Liver (tissue), 3 donors: Measurements from ENCODE around the gene LRIG1.

Experiments used
- EGR1 ChIP-seq, 2 donors: IDR thresholded peaks; 2 replicates each; pipeline ENCODE4 v1.6.1; 2016 to 2018; ENCODE audit warnings: antibody characterized with exemption in 2 of 2, low read depth in 2 of 2
- FOXA1 ChIP-seq: IDR thresholded peaks from 2 replicates; pipeline ENCODE4 v1.6.1; 2016; ENCODE audit warnings: antibody characterized with exemption
- FOXA2 ChIP-seq: IDR thresholded peaks from 2 replicates; pipeline ENCODE4 v1.6.1; 2016; ENCODE audit warnings: antibody characterized with exemption
- GABPA ChIP-seq, 2 donors: IDR thresholded peaks in 1 of 2; conservative IDR thresholded peaks in 1 of 2; 2 replicates each; pipeline ENCODE4 v1.6.1; 2016; ENCODE audit warnings: antibody characterized with exemption in 2 of 2, mild to moderate bottlenecking in 1 of 2, moderate library complexity in 1 of 2
- JUND ChIP-seq, 2 donors: IDR thresholded peaks; 2 replicates each; pipeline ENCODE4 v1.6.1; 2016; ENCODE audit warnings: antibody characterized with exemption in 2 of 2
- RAD21 ChIP-seq, 2 donors: IDR thresholded peaks; 2 replicates each; pipeline ENCODE4 v1.6.1; 2016; ENCODE audit warnings: antibody characterized with exemption in 2 of 2, mild to moderate bottlenecking in 2 of 2
- RXRA ChIP-seq, 2 donors: IDR thresholded peaks; 2 replicates each; pipeline ENCODE4 v1.6.1; 2017 to 2018; ENCODE audit warnings: antibody characterized with exemption in 2 of 2, mild to moderate bottlenecking in 1 of 2
- TAF1 ChIP-seq: conservative IDR thresholded peaks from 2 replicates; pipeline ENCODE4 v1.6.1; 2016; ENCODE audit warnings: antibody characterized with exemption, mild to moderate bottlenecking
- YY1 ChIP-seq: IDR thresholded peaks from 2 replicates; pipeline ENCODE4 v1.6.1; 2016; ENCODE audit warnings: antibody characterized with exemption, mild to moderate bottlenecking
- TF ChIP-seq, protein P1 (sequence below): fragments of 150-350 bp; IDR thresholded peaks from 2 replicates; pipeline ENCODE4 v1.5.1; 2017; ENCODE audit warnings: improper control_type of control experiment, low read depth, low read length; ENCODE audit not compliant: missing input control
- TF ChIP-seq, protein P2 (sequence below): IDR thresholded peaks from 2 replicates; pipeline ENCODE4 v1.6.1; 2016; ENCODE audit warnings: antibody characterized with exemption
- TF ChIP-seq, protein P3 (sequence below): IDR thresholded peaks from 2 replicates; pipeline ENCODE4 v1.6.1; 2016; ENCODE audit warnings: antibody characterized with exemption
- TF ChIP-seq, protein P4 (sequence below): IDR thresholded peaks from 2 replicates; pipeline ENCODE4 v1.6.1; 2016; ENCODE audit warnings: antibody characterized with exemption, mild to moderate bottlenecking
- donor health status: healthy.
- donor health status: healthy.

DNA sequence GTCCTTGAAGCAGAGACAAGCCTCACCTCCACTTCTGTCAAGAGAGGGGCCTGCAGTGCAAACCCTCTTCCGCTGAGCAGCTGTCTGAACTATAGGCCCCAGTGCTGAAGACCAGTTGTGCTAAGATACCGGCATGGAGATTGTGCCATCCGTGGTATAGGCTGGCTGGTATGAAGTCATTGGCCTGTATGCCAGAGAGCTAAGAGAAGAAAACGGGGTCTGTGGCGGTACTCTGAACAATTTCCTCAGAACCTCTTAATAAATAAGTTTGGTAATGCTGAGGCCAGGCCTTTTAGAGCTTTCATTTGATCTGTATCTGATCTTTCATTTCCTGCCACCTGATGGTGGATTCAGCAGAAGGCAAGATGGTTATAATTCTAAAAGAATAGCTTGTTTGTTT, 123.0 kb downstream of the LRIG1 start:
- TF ChIP-seq, protein P1, sequence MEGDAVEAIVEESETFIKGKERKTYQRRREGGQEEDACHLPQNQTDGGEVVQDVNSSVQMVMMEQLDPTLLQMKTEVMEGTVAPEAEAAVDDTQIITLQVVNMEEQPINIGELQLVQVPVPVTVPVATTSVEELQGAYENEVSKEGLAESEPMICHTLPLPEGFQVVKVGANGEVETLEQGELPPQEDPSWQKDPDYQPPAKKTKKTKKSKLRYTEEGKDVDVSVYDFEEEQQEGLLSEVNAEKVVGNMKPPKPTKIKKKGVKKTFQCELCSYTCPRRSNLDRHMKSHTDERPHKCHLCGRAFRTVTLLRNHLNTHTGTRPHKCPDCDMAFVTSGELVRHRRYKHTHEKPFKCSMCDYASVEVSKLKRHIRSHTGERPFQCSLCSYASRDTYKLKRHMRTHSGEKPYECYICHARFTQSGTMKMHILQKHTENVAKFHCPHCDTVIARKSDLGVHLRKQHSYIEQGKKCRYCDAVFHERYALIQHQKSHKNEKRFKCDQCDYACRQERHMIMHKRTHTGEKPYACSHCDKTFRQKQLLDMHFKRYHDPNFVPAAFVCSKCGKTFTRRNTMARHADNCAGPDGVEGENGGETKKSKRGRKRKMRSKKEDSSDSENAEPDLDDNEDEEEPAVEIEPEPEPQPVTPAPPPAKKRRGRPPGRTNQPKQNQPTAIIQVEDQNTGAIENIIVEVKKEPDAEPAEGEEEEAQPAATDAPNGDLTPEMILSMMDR = no peak
- TF ChIP-seq YY1 (no peak), GABPA (IDR thresholded peaks at IDR 0.05 in 1 of 2, conservative IDR thresholded peaks at IDR 0.05 in 1 of 2) (no peak), TAF1 (no peak), FOXA1 (no peak), EGR1 (IDR thresholded peaks at IDR 0.05; ENCODE audit: low read depth in 2 of 2) (no peak), FOXA2 (no peak), JUND (IDR thresholded peaks at IDR 0.05) (no peak), RXRA (IDR thresholded peaks at IDR 0.05) (no peak), RAD21 (IDR thresholded peaks at IDR 0.05) (no peak)
- TF ChIP-seq, protein P2, sequence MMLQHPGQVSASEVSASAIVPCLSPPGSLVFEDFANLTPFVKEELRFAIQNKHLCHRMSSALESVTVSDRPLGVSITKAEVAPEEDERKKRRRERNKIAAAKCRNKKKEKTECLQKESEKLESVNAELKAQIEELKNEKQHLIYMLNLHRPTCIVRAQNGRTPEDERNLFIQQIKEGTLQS = no peak
- TF ChIP-seq, protein P3, sequence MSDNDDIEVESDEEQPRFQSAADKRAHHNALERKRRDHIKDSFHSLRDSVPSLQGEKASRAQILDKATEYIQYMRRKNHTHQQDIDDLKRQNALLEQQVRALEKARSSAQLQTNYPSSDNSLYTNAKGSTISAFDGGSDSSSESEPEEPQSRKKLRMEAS = no peak
- TF ChIP-seq, protein P4, sequence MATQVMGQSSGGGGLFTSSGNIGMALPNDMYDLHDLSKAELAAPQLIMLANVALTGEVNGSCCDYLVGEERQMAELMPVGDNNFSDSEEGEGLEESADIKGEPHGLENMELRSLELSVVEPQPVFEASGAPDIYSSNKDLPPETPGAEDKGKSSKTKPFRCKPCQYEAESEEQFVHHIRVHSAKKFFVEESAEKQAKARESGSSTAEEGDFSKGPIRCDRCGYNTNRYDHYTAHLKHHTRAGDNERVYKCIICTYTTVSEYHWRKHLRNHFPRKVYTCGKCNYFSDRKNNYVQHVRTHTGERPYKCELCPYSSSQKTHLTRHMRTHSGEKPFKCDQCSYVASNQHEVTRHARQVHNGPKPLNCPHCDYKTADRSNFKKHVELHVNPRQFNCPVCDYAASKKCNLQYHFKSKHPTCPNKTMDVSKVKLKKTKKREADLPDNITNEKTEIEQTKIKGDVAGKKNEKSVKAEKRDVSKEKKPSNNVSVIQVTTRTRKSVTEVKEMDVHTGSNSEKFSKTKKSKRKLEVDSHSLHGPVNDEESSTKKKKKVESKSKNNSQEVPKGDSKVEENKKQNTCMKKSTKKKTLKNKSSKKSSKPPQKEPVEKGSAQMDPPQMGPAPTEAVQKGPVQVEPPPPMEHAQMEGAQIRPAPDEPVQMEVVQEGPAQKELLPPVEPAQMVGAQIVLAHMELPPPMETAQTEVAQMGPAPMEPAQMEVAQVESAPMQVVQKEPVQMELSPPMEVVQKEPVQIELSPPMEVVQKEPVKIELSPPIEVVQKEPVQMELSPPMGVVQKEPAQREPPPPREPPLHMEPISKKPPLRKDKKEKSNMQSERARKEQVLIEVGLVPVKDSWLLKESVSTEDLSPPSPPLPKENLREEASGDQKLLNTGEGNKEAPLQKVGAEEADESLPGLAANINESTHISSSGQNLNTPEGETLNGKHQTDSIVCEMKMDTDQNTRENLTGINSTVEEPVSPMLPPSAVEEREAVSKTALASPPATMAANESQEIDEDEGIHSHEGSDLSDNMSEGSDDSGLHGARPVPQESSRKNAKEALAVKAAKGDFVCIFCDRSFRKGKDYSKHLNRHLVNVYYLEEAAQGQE = no peak
